ENCODE data around the gene RAPGEF6.
A peak's percentile ranks its signal among the peaks of the same experiment; 100 is the strongest.

The RAPGEF6 gene

GRCh38 chr5:131640043-131640856 is 5.2 kb upstream of the RAPGEF6 start:
- Histone ChIP-seq H3K4me3 (ENCODE audit: low read length) (no peak overlapping the region), H3K9ac (ENCODE audit: low read depth, low read length) (no peak overlapping the region), H3K4me1 (ENCODE audit: control insufficient read depth, insufficient read depth, low read length) (peaks cover 19% of the 10 kb centered on the region), H3K9me3 (replicated peaks; ENCODE audit: low read length) (no peaks in the 10 kb centered on the region), H3K4me2 (ENCODE audit: low read length) (no peak overlapping the region), H3K36me3 (ENCODE audit: insufficient read depth, low read length) (peaks cover 27% of the 10 kb centered on the region), H3K27me3 (ENCODE audit: control insufficient read depth, insufficient read depth, low read length) (no peaks in the 10 kb centered on the region)

- no peak overlapping the region for H3K9ac ChIP-seq (ENCODE audit: low read depth, low read length)
- peaks cover 16% of the 10 kb centered on the region for H3K36me3 ChIP-seq (ENCODE audit: insufficient read depth, low read length)
- H3K4me2 ChIP-seq (ENCODE audit: low read length) = no peak overlapping the region
- no peaks in the 10 kb centered on the region for H3K27me3 ChIP-seq (ENCODE audit: control insufficient read depth, insufficient read depth, low read length)
- H3K4me3 ChIP-seq (ENCODE audit: low read length) = no peak overlapping the region
- H3K9me3 ChIP-seq (replicated peaks; ENCODE audit: low read length) = no peaks in the 10 kb centered on the region
- peaks cover 11% of the 10 kb centered on the region for H3K4me1 ChIP-seq (ENCODE audit: control insufficient read depth, insufficient read depth, low read length)
These were observed 4.1 kb upstream of the RAPGEF6 start for GRCh38 chr5:131639148-131639547.

- H3K27me3 ChIP-seq (ENCODE audit: control insufficient read depth, insufficient read depth, low read length) = no peaks in the 10 kb centered on the region
- no peak overlapping the region for H3K9ac ChIP-seq (ENCODE audit: low read depth, low read length)
- H3K4me3 ChIP-seq (ENCODE audit: low read length) = no peak overlapping the region
- peaks cover 6% of the 10 kb centered on the region for H3K36me3 ChIP-seq (ENCODE audit: insufficient read depth, low read length)
- no peak overlapping the region for H3K4me2 ChIP-seq (ENCODE audit: low read length)
- H3K4me1 ChIP-seq (ENCODE audit: control insufficient read depth, insufficient read depth, low read length) = peaks cover 15% of the 10 kb centered on the region
- H3K9me3 ChIP-seq (replicated peaks; ENCODE audit: low read length) = no peaks in the 10 kb centered on the region
These were observed 2.7 kb upstream of the RAPGEF6 start for GRCh38 chr5:131637694-131638093.

GRCh38 chr5:131635684-131636572 is 899 bp upstream of the RAPGEF6 start:
- H3K4me3 ChIP-seq (ENCODE audit: low read length) = peak overlapping the region; percentile 75

GRCh38 chr5:131634666-131634995 is 398 bp downstream of the RAPGEF6 start:
- peak overlapping the region; percentile 81 for H3K4me2 ChIP-seq (ENCODE audit: low read length)
- peak overlapping the region; percentile 87 for H3K4me3 ChIP-seq (ENCODE audit: low read length)
- no peaks in the 10 kb centered on the region for H3K27me3 ChIP-seq (ENCODE audit: control insufficient read depth, insufficient read depth, low read length)
- H3K36me3 ChIP-seq (ENCODE audit: insufficient read depth, low read length) = no peaks in the 10 kb centered on the region
- H3K9me3 ChIP-seq (replicated peaks; ENCODE audit: low read length) = no peaks in the 10 kb centered on the region
- peak overlapping the region; percentile 91 for H3K9ac ChIP-seq (ENCODE audit: low read depth, low read length)
- peaks cover 24% of the 10 kb centered on the region for H3K4me1 ChIP-seq (ENCODE audit: control insufficient read depth, insufficient read depth, low read length)

More at GRCh38 chr5:131635684-131636572, 899 bp upstream of the RAPGEF6 start:
- Histone ChIP-seq H3K36me3 (ENCODE audit: insufficient read depth, low read length) (no peaks in the 10 kb centered on the region), H3K4me1 (ENCODE audit: control insufficient read depth, insufficient read depth, low read length) (peaks cover 16% of the 10 kb centered on the region), H3K9me3 (replicated peaks; ENCODE audit: low read length) (no peaks in the 10 kb centered on the region), H3K4me2 (ENCODE audit: low read length) (peak overlapping the region; percentile 88), H3K27me3 (ENCODE audit: control insufficient read depth, insufficient read depth, low read length) (no peaks in the 10 kb centered on the region), H3K9ac (ENCODE audit: low read depth, low read length) (peak overlapping the region; percentile 96)

GRCh38 chr5:131634238-131634637 is 791 bp downstream of the RAPGEF6 start:
- Histone ChIP-seq H3K27me3 (ENCODE audit: control insufficient read depth, insufficient read depth, low read length) (no peaks in the 10 kb centered on the region), H3K9ac (ENCODE audit: low read depth, low read length) (peak overlapping the region; percentile 91), H3K4me3 (ENCODE audit: low read length) (peak overlapping the region; percentile 87), H3K9me3 (replicated peaks; ENCODE audit: low read length) (no peaks in the 10 kb centered on the region), H3K4me1 (ENCODE audit: control insufficient read depth, insufficient read depth, low read length) (peaks cover 24% of the 10 kb centered on the region), H3K4me2 (ENCODE audit: low read length) (peak overlapping the region; percentile 81), H3K36me3 (ENCODE audit: insufficient read depth, low read length) (no peaks in the 10 kb centered on the region)

GRCh38 chr5:131633830-131634229 is 1.2 kb downstream of the RAPGEF6 start:
- Histone ChIP-seq H3K4me1 (ENCODE audit: control insufficient read depth, insufficient read depth, low read length) (peaks cover 25% of the 10 kb centered on the region), H3K9me3 (replicated peaks; ENCODE audit: low read length) (no peaks in the 10 kb centered on the region), H3K36me3 (ENCODE audit: insufficient read depth, low read length) (no peaks in the 10 kb centered on the region), H3K4me2 (ENCODE audit: low read length) (peak overlapping the region; percentile 81), H3K4me3 (ENCODE audit: low read length) (peak overlapping the region; percentile 87), H3K27me3 (ENCODE audit: control insufficient read depth, insufficient read depth, low read length) (no peaks in the 10 kb centered on the region), H3K9ac (ENCODE audit: low read depth, low read length) (peak overlapping the region; percentile 91)

- peaks cover 23% of the 10 kb centered on the region for H3K4me1 ChIP-seq (ENCODE audit: control insufficient read depth, insufficient read depth, low read length)
These were observed 4.1 kb downstream of the RAPGEF6 start for GRCh38 chr5:131630963-131631350.

GRCh38 chr5:131630208-131630962 is 4.6 kb downstream of the RAPGEF6 start:
- no peaks in the 10 kb centered on the region for H3K9me3 ChIP-seq (replicated peaks; ENCODE audit: low read length)
- H3K9ac ChIP-seq (ENCODE audit: low read depth, low read length) = no peak overlapping the region
- H3K4me2 ChIP-seq (ENCODE audit: low read length) = peak overlapping the region; percentile 17
- no peaks in the 10 kb centered on the region for H3K36me3 ChIP-seq (ENCODE audit: insufficient read depth, low read length)
- H3K4me3 ChIP-seq (ENCODE audit: low read length) = no peak overlapping the region
- peaks cover 22% of the 10 kb centered on the region for H3K4me1 ChIP-seq (ENCODE audit: control insufficient read depth, insufficient read depth, low read length)
- no peaks in the 10 kb centered on the region for H3K27me3 ChIP-seq (ENCODE audit: control insufficient read depth, insufficient read depth, low read length)

More at GRCh38 chr5:131630963-131631350, 4.1 kb downstream of the RAPGEF6 start:
- H3K9ac ChIP-seq (ENCODE audit: low read depth, low read length) = no peak overlapping the region
- H3K4me2 ChIP-seq (ENCODE audit: low read length) = peak overlapping the region; percentile 17
- no peaks in the 10 kb centered on the region for H3K27me3 ChIP-seq (ENCODE audit: control insufficient read depth, insufficient read depth, low read length)
- no peaks in the 10 kb centered on the region for H3K36me3 ChIP-seq (ENCODE audit: insufficient read depth, low read length)
- no peaks in the 10 kb centered on the region for H3K9me3 ChIP-seq (replicated peaks; ENCODE audit: low read length)
- H3K4me3 ChIP-seq (ENCODE audit: low read length) = no peak overlapping the region

- Histone ChIP-seq H3K9me3 (replicated peaks; ENCODE audit: low read length) (no peaks in the 10 kb centered on the region), H3K4me1 (ENCODE audit: control insufficient read depth, insufficient read depth, low read length) (peaks cover 22% of the 10 kb centered on the region), H3K4me2 (ENCODE audit: low read length) (peak overlapping the region; percentile 36), H3K36me3 (ENCODE audit: insufficient read depth, low read length) (no peaks in the 10 kb centered on the region), H3K4me3 (ENCODE audit: low read length) (no peak overlapping the region), H3K9ac (ENCODE audit: low read depth, low read length) (no peak overlapping the region), H3K27me3 (ENCODE audit: control insufficient read depth, insufficient read depth, low read length) (no peaks in the 10 kb centered on the region)
These were observed 6.0 kb downstream of the RAPGEF6 start for GRCh38 chr5:131628990-131629389.
